Uterus (tissue), 4 donors: ENCODE data around the gene SH3TC1. TPM values are rescaled to one million over a fixed set of nuclear protein-coding genes. Genes with fewer than 3 reads are reported as not detected.

Source experiments
- DNase-seq, 2 donors: peaks; one replicate each; pipeline ENCODE4 v3.0.0-alpha.2; 2019 to 2020
- H3K27ac ChIP-seq, 2 donors: fragments of 200-600 bp; sonication (generic); 1 replicate in 1 of 2; 2 replicates in 1 of 2; pipeline ENCODE4 v1.5.1; 2016 to 2018
- H3K27me3 ChIP-seq, 2 donors: fragments of 200-600 bp; sonication (generic); one replicate each; pipeline ENCODE4 v1.5.1; 2018 to 2019; ENCODE audit warnings: control low read depth in 1 of 2
- H3K36me3 ChIP-seq, 2 donors: fragments of 200-600 bp; sonication (generic); one replicate each; pipeline ENCODE4 v1.5.1; 2019; ENCODE audit warnings: control low read depth in 1 of 2
- H3K4me1 ChIP-seq, 2 donors: fragments of 200-600 bp; sonication (generic); one replicate each; pipeline ENCODE4 v1.5.1; 2018 to 2019; ENCODE audit warnings: control low read depth in 1 of 2
- H3K4me3 ChIP-seq, 2 donors: fragments of 200-600 bp; sonication (generic); 1 replicate in 1 of 2; 2 replicates in 1 of 2; pipeline ENCODE4 v1.5.1; 2018 to 2019; ENCODE audit warnings: mild to moderate bottlenecking in 1 of 2
- H3K9me3 ChIP-seq, 2 donors: fragments of 200-600 bp; sonication (generic); one replicate each; pipeline ENCODE4 v1.5.1; 2019; ENCODE audit warnings: control low read depth in 1 of 2
- CTCF ChIP-seq, 4 experiments: fragments of 200-600 bp in 2 of 4; fragments of 450-650 bp in 2 of 4; sonication (generic) in 2 of 4; IDR thresholded peaks; one replicate each; pipeline ENCODE4 v1.5.1; 2016 to 2019; ENCODE audit warnings: antibody characterized with exemption in 4 of 4, mild to moderate bottlenecking in 2 of 4, moderate library complexity in 1 of 4
- POLR2A ChIP-seq, 2 donors: fragments of 450-650 bp; IDR thresholded peaks; one replicate each; pipeline ENCODE4 v1.6.1; 2016; ENCODE audit warnings: antibody characterized with exemption in 2 of 2, mild to moderate bottlenecking in 1 of 2, moderate library complexity in 1 of 2
- intact Hi-C: fragments of 100-400 bp; cut with DNase I; formaldehyde crosslinking; loops from one replicate; pipeline ENCODE4 v1.15.1; 2023; ENCODE audit warnings: low total_unique reads
- total RNA-seq, 4 donors: library from RNA; depleted of rRNA in 3 of 4; stranded (reverse); fragments of >200 nt in 3 of 4; gene quantifications; one replicate each; pipeline versions ENCODE4 v1.1.0 to v1.2.4, GENCODE V29; 2014 to 2023
- donor health status: DM: yes; HTN: yes; CAD: no.

The SH3TC1 gene
- total RNA-seq, 4 donors from 2014 or later = 5.1 to 16.4 (median 11.3) TPM

- no peak overlapping the region for H3K27ac ChIP-seq
- DNase-seq = no peak
- no peaks in the 10 kb centered on the region for H3K9me3 ChIP-seq
- H3K27me3 ChIP-seq = no peaks in the 10 kb centered on the region
- H3K36me3 ChIP-seq = no peaks in the 10 kb centered on the region
- intact Hi-C loops = no loop called here
- peaks cover 0 to 13% of the 10 kb centered on the region in 2 donors for H3K4me1 ChIP-seq
- no peak overlapping the region for H3K4me3 ChIP-seq
- TF ChIP-seq CTCF (IDR thresholded peaks at IDR 0.05) = no peak
- no peak for TF ChIP-seq POLR2A (IDR thresholded peaks at IDR 0.05)
These were observed 32.5 kb downstream of the SH3TC1 start for GRCh38 chr4:8231551-8232049.

GRCh38 chr4:8232748-8233147 is 33.7 kb downstream of the SH3TC1 start:
- Histone ChIP-seq H3K4me1 (peaks cover 0 to 11% of the 10 kb centered on the region in 2 donors), H3K27ac (no peak overlapping the region), H3K36me3 (no peaks in the 10 kb centered on the region), H3K9me3 (no peaks in the 10 kb centered on the region), H3K27me3 (no peaks in the 10 kb centered on the region), H3K4me3 (no peak overlapping the region)
- no peak for TF ChIP-seq CTCF (IDR thresholded peaks at IDR 0.05)
- no peak for TF ChIP-seq POLR2A (IDR thresholded peaks at IDR 0.05)
- intact Hi-C loops = no loop called here
- no peak for DNase-seq

- TF ChIP-seq POLR2A (IDR thresholded peaks at IDR 0.05) (no peak), CTCF (IDR thresholded peaks at IDR 0.05) (no peak)
- Histone ChIP-seq H3K4me1 (no peaks in the 10 kb centered on the region), H3K4me3 (no peak overlapping the region), H3K27ac (no peak overlapping the region), H3K9me3 (no peaks in the 10 kb centered on the region), H3K36me3 (no peaks in the 10 kb centered on the region), H3K27me3 (no peaks in the 10 kb centered on the region)
- no peak for DNase-seq
- intact Hi-C loops = no loop called here
These were observed 34.8 kb downstream of the SH3TC1 start for GRCh38 chr4:8233672-8234484.

- Histone ChIP-seq H3K9me3 (no peaks in the 10 kb centered on the region), H3K27me3 (no peaks in the 10 kb centered on the region), H3K27ac (no peak overlapping the region), H3K36me3 (no peaks in the 10 kb centered on the region), H3K4me1 (no peaks in the 10 kb centered on the region), H3K4me3 (no peak overlapping the region)
- TF ChIP-seq POLR2A (IDR thresholded peaks at IDR 0.05) = no peak
- TF ChIP-seq CTCF (IDR thresholded peaks at IDR 0.05) = no peak
- DNase-seq = no peak
- intact Hi-C loops = no loop called here
These were observed 35.6 kb downstream of the SH3TC1 start for GRCh38 chr4:8234715-8235114.

- H3K27ac ChIP-seq = no peak overlapping the region
- no peaks in the 10 kb centered on the region for H3K36me3 ChIP-seq
- intact Hi-C loops = no loop called here
- H3K4me3 ChIP-seq = no peak overlapping the region
- TF ChIP-seq POLR2A (IDR thresholded peaks at IDR 0.05) (no peak), CTCF (IDR thresholded peaks at IDR 0.05) (no peak)
- no peaks in the 10 kb centered on the region for H3K4me1 ChIP-seq
- H3K27me3 ChIP-seq = no peaks in the 10 kb centered on the region
- no peaks in the 10 kb centered on the region for H3K9me3 ChIP-seq
- DNase-seq = no peak
These were observed 36.1 kb downstream of the SH3TC1 start for GRCh38 chr4:8235224-8235623.
